Stomach (tissue), 9 donors: ENCODE measurements around the gene VPS8. TPM values are rescaled to one million over a fixed set of nuclear protein-coding genes. Genes with fewer than 3 reads are reported as not detected.

Source experiments
- DNase-seq, 2 donors: peaks; one replicate each; pipeline versions ENCODE4 v3.0.0 to v3.0.0-alpha.2; 2013 to 2019
- H3K27ac ChIP-seq, 5 donors: fragments of 200-600 bp in 4 of 5; sonication (generic) in 4 of 5; one replicate each; pipeline ENCODE4 v1.5.1; 2013 to 2019; ENCODE audit warnings: mild to moderate bottlenecking in 1 of 5, moderate library complexity in 1 of 5
- H3K27me3 ChIP-seq, 3 donors: fragments of 200-600 bp; sonication (generic); one replicate each; pipeline ENCODE4 v1.5.1; 2017 to 2019; ENCODE audit warnings: mixed run types in 1 of 3
- H3K36me3 ChIP-seq, 4 donors: fragments of 200-600 bp; sonication (generic); 1 replicate in 3 of 4; 2 replicates in 1 of 4; pipeline ENCODE4 v1.5.1; 2016 to 2019
- H3K4me1 ChIP-seq, 4 donors: fragments of 200-600 bp; sonication (generic); one replicate each; pipeline ENCODE4 v1.5.1; 2016 to 2019
- H3K4me3 ChIP-seq, 4 donors: fragments of 200-600 bp; sonication (generic) in 3 of 4; one replicate each; pipeline ENCODE4 v1.5.1; 2016 to 2019; ENCODE audit warnings: mild to moderate bottlenecking in 1 of 4
- H3K9me3 ChIP-seq, 4 donors: fragments of 200-600 bp; sonication (generic); one replicate each; pipeline ENCODE4 v1.5.1; 2016 to 2019
- CTCF ChIP-seq, 7 experiments: fragments of 450-650 bp in 4 of 7; fragments of 200-600 bp in 3 of 7; sonication (generic) in 3 of 7; IDR thresholded peaks; one replicate each; pipeline ENCODE4 v1.5.1; 2016 to 2019; ENCODE audit warnings: antibody characterized with exemption in 7 of 7, control low read depth in 2 of 7, mild to moderate bottlenecking in 1 of 7
- EP300 ChIP-seq: sonication (generic); formaldehyde crosslinking; IDR thresholded peaks from one replicate; pipeline ENCODE4 v1.6.1; 2017; ENCODE audit warnings: antibody characterized with exemption
- POLR2A ChIP-seq, 4 donors: fragments of 450-650 bp; IDR thresholded peaks; one replicate each; pipeline ENCODE4 v1.6.1; 2016; ENCODE audit warnings: antibody characterized with exemption in 4 of 4, control low read depth in 2 of 4, mild to moderate bottlenecking in 1 of 4, moderate library complexity in 1 of 4
- POLR2AphosphoS5 ChIP-seq, 3 donors: sonication (generic); formaldehyde crosslinking; IDR thresholded peaks; one replicate each; pipeline ENCODE4 v1.6.1; 2016; ENCODE audit warnings: antibody characterized with exemption in 3 of 3
- WGBS, 5 donors: extraction: QIAGEN DNeasy Blood & Tissue Kit in 3 of 5; methylation state at CpG; one replicate each; pipeline versions ENCODE4 v1.1.5 to v1.1.7; 2013 to 2018; 5-methylcytosine and 5-hydroxymethylcytosine counted together
- intact Hi-C: fragments of 100-400 bp; cut with DNase I; formaldehyde crosslinking; loops from one replicate; pipeline ENCODE4 v1.15.1; 2023; ENCODE audit warnings: low total_unique reads
- polyA plus RNA-seq, 3 donors: library from polyadenylated mRNA; stranded (reverse); fragments of 200-250 nt; gene quantifications; one replicate each; pipeline ENCODE4 v1.2.3, GENCODE V29; 2013
- total RNA-seq, 5 donors: library from RNA; depleted of rRNA; stranded (reverse); fragments of >200 nt; gene quantifications; one replicate each; pipeline versions ENCODE4 v1.1.0 to v1.2.3, GENCODE V29; 2014 to 2016
- donor health status: healthy with polysubstance abuse.
- donor health status: Bipolar disorder and iron deficiency.
- donor health status: healthy.

The VPS8 gene
- total and polyA plus RNA-seq, 8 donors: 7.5 to 126 (median 37.5) TPM

- Histone ChIP-seq H3K27me3 (no peaks in the 10 kb centered on the region), H3K9me3 (no peaks in the 10 kb centered on the region), H3K36me3 (peaks cover 7 to 42% (median 38%) of the 10 kb centered on the region in 4 donors), H3K4me1 (peaks cover 0 to 10% (median 0%) of the 10 kb centered on the region in 4 donors), H3K27ac (no peak overlapping the region), H3K4me3 (no peak overlapping the region)
- intact Hi-C loops: no loop called here
- 35 to 58% (median 45%) methylated on average over 7 of the region's 7 CpGs for WGBS, 5 donors
- TF ChIP-seq EP300: no peak
- TF ChIP-seq POLR2A (IDR thresholded peaks at IDR 0.05): no peak
- no peak for TF ChIP-seq POLR2AphosphoS5 (IDR thresholded peaks at IDR 0.05)
- no peak for TF ChIP-seq CTCF (IDR thresholded peaks at IDR 0.05)
- DNase-seq: no peak
Measured at GRCh38 chr3:184912163-184912562, 100.2 kb downstream of the VPS8 start.

GRCh38 chr3:184914628-184915027 is 102.7 kb downstream of the VPS8 start:
- 94 to 97% (median 95%) methylated on average over 5 of the region's 5 CpGs for WGBS, 5 donors
- intact Hi-C loops: no loop called here
- H3K27ac ChIP-seq: no peak overlapping the region
- no peaks in the 10 kb centered on the region for H3K9me3 ChIP-seq
- peaks cover 7 to 59% (median 57%) of the 10 kb centered on the region in 4 donors for H3K36me3 ChIP-seq
- TF ChIP-seq EP300: no peak
- TF ChIP-seq CTCF (IDR thresholded peaks at IDR 0.05): no peak
- no peak for TF ChIP-seq POLR2AphosphoS5 (IDR thresholded peaks at IDR 0.05)
- TF ChIP-seq POLR2A (IDR thresholded peaks at IDR 0.05): no peak
- H3K4me1 ChIP-seq: peaks cover 0 to 10% (median 0%) of the 10 kb centered on the region in 4 donors
- H3K4me3 ChIP-seq: no peak overlapping the region
- DNase-seq: no peak
- H3K27me3 ChIP-seq: no peaks in the 10 kb centered on the region

- no peak overlapping the region for H3K27ac ChIP-seq
- no peak for DNase-seq
- TF ChIP-seq POLR2AphosphoS5 (IDR thresholded peaks at IDR 0.05) (no peak), POLR2A (IDR thresholded peaks at IDR 0.05) (no peak), EP300 (no peak), CTCF (IDR thresholded peaks at IDR 0.05) (no peak)
- H3K4me1 ChIP-seq: no peaks in the 10 kb centered on the region
- no peaks in the 10 kb centered on the region for H3K27me3 ChIP-seq
- peaks cover 7 to 93% (median 89%) of the 10 kb centered on the region in 4 donors for H3K36me3 ChIP-seq
- intact Hi-C loops: no loop called here
- no peak overlapping the region for H3K4me3 ChIP-seq
- WGBS, 5 donors: 72 to 88% (median 84%) methylated on average over 3 of the region's 3 CpGs
- H3K9me3 ChIP-seq: no peaks in the 10 kb centered on the region
Measured at GRCh38 chr3:184918750-184919149, 106.8 kb downstream of the VPS8 start.

GRCh38 chr3:184919651-184920050 is 107.7 kb downstream of the VPS8 start:
- no peak for TF ChIP-seq POLR2A (IDR thresholded peaks at IDR 0.05)
- TF ChIP-seq POLR2AphosphoS5 (IDR thresholded peaks at IDR 0.05): no peak
- TF ChIP-seq EP300: no peak
- TF ChIP-seq CTCF (IDR thresholded peaks at IDR 0.05): no peak
- H3K36me3 ChIP-seq: peaks cover 7 to 96% (median 91%) of the 10 kb centered on the region in 4 donors
- WGBS, 5 donors: 89 to 100% (median 98%) methylated on average over 2 of the region's 2 CpGs
- no peak for DNase-seq
- no peaks in the 10 kb centered on the region for H3K27me3 ChIP-seq
- H3K4me3 ChIP-seq: no peak overlapping the region
- no peaks in the 10 kb centered on the region for H3K9me3 ChIP-seq
- intact Hi-C loops: no loop called here
- H3K27ac ChIP-seq: no peak overlapping the region
- no peaks in the 10 kb centered on the region for H3K4me1 ChIP-seq
